Measurements from ENCODE around the gene LORICRIN.

The LORICRIN gene

GRCh38 chr1:153259387-153259786 is at the start of gene LORICRIN:
Gene LORICRIN, plus strand, starts transcription at chr1:153259687. Its CDS starts 1,263 bp downstream, at chr1:153260950.
- DNase-seq (ENCODE audit: low read depth in 2 of 2): no peak

GRCh38 chr1:153210206-153210605 is 49.3 kb upstream of the LORICRIN start:
- no peak for DNase-seq (ENCODE audit: low read depth in 2 of 2)

GRCh38 chr1:153212201-153212600 is 47.3 kb upstream of the LORICRIN start:
- no peak for DNase-seq (ENCODE audit: low read depth in 2 of 2)

- no peak for DNase-seq (ENCODE audit: low read depth in 2 of 2)
Observed at GRCh38 chr1:153213519-153213918, 46.0 kb upstream of the LORICRIN start.

GRCh38 chr1:153217212-153217611 is 42.3 kb upstream of the LORICRIN start, which contains the start of gene PRR9:
Gene PRR9, plus strand, starts transcription at chr1:153217584. Its CDS starts 561 bp downstream, at chr1:153218145.
- DNase-seq (ENCODE audit: low read depth in 2 of 2): no peak

GRCh38 chr1:153217744-153218416 is 41.6 kb upstream of the LORICRIN start:
- DNase-seq (ENCODE audit: low read depth in 2 of 2): no peak

- no peak for DNase-seq (ENCODE audit: low read depth in 2 of 2)
Observed at GRCh38 chr1:153220606-153221303, 38.7 kb upstream of the LORICRIN start.

- peak; percentile 31 to 44 for DNase-seq (ENCODE audit: low read depth in 2 of 2)
Observed at GRCh38 chr1:153223040-153223891, 36.2 kb upstream of the LORICRIN start.

- no peak for DNase-seq (ENCODE audit: low read depth in 2 of 2)
Observed at GRCh38 chr1:153227810-153228209, 31.7 kb upstream of the LORICRIN start.

GRCh38 chr1:153228491-153228890 is 31.0 kb upstream of the LORICRIN start:
- no peak for DNase-seq (ENCODE audit: low read depth in 2 of 2)

GRCh38 chr1:153229076-153229829 is 30.2 kb upstream of the LORICRIN start:
- DNase-seq (ENCODE audit: low read depth in 2 of 2): peak in 1 of 2 donors; percentile 8

GRCh38 chr1:153231363-153231762 is 28.1 kb upstream of the LORICRIN start:
- no peak for DNase-seq (ENCODE audit: low read depth in 2 of 2)

- DNase-seq (ENCODE audit: low read depth in 2 of 2): no peak
Observed at GRCh38 chr1:153231785-153232184, 27.7 kb upstream of the LORICRIN start.

- DNase-seq (ENCODE audit: low read depth in 2 of 2): no peak
Observed at GRCh38 chr1:153232553-153232952, 26.9 kb upstream of the LORICRIN start.

GRCh38 chr1:153233448-153233847 is 26.0 kb upstream of the LORICRIN start:
- DNase-seq (ENCODE audit: low read depth in 2 of 2): no peak

GRCh38 chr1:153238527-153238926 is 21.0 kb upstream of the LORICRIN start:
- no peak for DNase-seq (ENCODE audit: low read depth in 2 of 2)

GRCh38 chr1:153242160-153242559 is 17.3 kb upstream of the LORICRIN start:
- DNase-seq (ENCODE audit: low read depth in 2 of 2): no peak

GRCh38 chr1:153245466-153245865 is 14.0 kb upstream of the LORICRIN start:
- DNase-seq (ENCODE audit: low read depth in 2 of 2): no peak

- no peak for DNase-seq (ENCODE audit: low read depth in 2 of 2)
Observed at GRCh38 chr1:153246018-153246417, 13.5 kb upstream of the LORICRIN start.

- no peak for DNase-seq (ENCODE audit: low read depth in 2 of 2)
Observed at GRCh38 chr1:153246825-153247224, 12.7 kb upstream of the LORICRIN start.

- DNase-seq (ENCODE audit: low read depth in 2 of 2): no peak
Observed at GRCh38 chr1:153248176-153248879, 11.2 kb upstream of the LORICRIN start.

Data from activated CD4-positive, alpha-beta T cell treated with anti-CD3 and anti-CD28 coated beads for 24 hours (primary cell).